Stomach (tissue), 9 donors: ENCODE measurements around the gene SAMD15. TPM values are rescaled to one million over a fixed set of nuclear protein-coding genes. Genes with fewer than 3 reads are reported as not detected.

ENCODE experiments used
- DNase-seq, 2 donors: peaks; one replicate each; pipeline versions ENCODE4 v3.0.0 to v3.0.0-alpha.2; 2013 to 2019
- H3K27ac ChIP-seq, 5 donors: fragments of 200-600 bp in 4 of 5; sonication (generic) in 4 of 5; one replicate each; pipeline ENCODE4 v1.5.1; 2013 to 2019; ENCODE audit warnings: mild to moderate bottlenecking in 1 of 5, moderate library complexity in 1 of 5
- H3K27me3 ChIP-seq, 3 donors: fragments of 200-600 bp; sonication (generic); one replicate each; pipeline ENCODE4 v1.5.1; 2017 to 2019; ENCODE audit warnings: mixed run types in 1 of 3
- H3K36me3 ChIP-seq, 4 donors: fragments of 200-600 bp; sonication (generic); 1 replicate in 3 of 4; 2 replicates in 1 of 4; pipeline ENCODE4 v1.5.1; 2016 to 2019
- H3K4me1 ChIP-seq, 4 donors: fragments of 200-600 bp; sonication (generic); one replicate each; pipeline ENCODE4 v1.5.1; 2016 to 2019
- H3K4me3 ChIP-seq, 4 donors: fragments of 200-600 bp; sonication (generic) in 3 of 4; one replicate each; pipeline ENCODE4 v1.5.1; 2016 to 2019; ENCODE audit warnings: mild to moderate bottlenecking in 1 of 4
- H3K9me3 ChIP-seq, 4 donors: fragments of 200-600 bp; sonication (generic); one replicate each; pipeline ENCODE4 v1.5.1; 2016 to 2019
- EP300 ChIP-seq: sonication (generic); formaldehyde crosslinking; IDR thresholded peaks from one replicate; pipeline ENCODE4 v1.6.1; 2017; ENCODE audit warnings: antibody characterized with exemption
- POLR2A ChIP-seq, 4 donors: fragments of 450-650 bp; IDR thresholded peaks; one replicate each; pipeline ENCODE4 v1.6.1; 2016; ENCODE audit warnings: antibody characterized with exemption in 4 of 4, control low read depth in 2 of 4, mild to moderate bottlenecking in 1 of 4, moderate library complexity in 1 of 4
- POLR2AphosphoS5 ChIP-seq, 3 donors: sonication (generic); formaldehyde crosslinking; IDR thresholded peaks; one replicate each; pipeline ENCODE4 v1.6.1; 2016; ENCODE audit warnings: antibody characterized with exemption in 3 of 3
- WGBS, 5 donors: extraction: QIAGEN DNeasy Blood & Tissue Kit in 3 of 5; methylation state at CpG; one replicate each; pipeline versions ENCODE4 v1.1.5 to v1.1.7; 2013 to 2018; 5-methylcytosine and 5-hydroxymethylcytosine counted together
- intact Hi-C: fragments of 100-400 bp; cut with DNase I; formaldehyde crosslinking; loops from one replicate; pipeline ENCODE4 v1.15.1; 2023; ENCODE audit warnings: low total_unique reads
- polyA plus RNA-seq, 3 donors: library from polyadenylated mRNA; stranded (reverse); fragments of 200-250 nt; gene quantifications; one replicate each; pipeline ENCODE4 v1.2.3, GENCODE V29; 2013
- total RNA-seq, 5 donors: library from RNA; depleted of rRNA; stranded (reverse); fragments of >200 nt; gene quantifications; one replicate each; pipeline versions ENCODE4 v1.1.0 to v1.2.3, GENCODE V29; 2014 to 2016
- TF ChIP-seq, protein P1 (sequence below), 7 experiments: fragments of 450-650 bp in 4 of 7; fragments of 200-600 bp in 3 of 7; sonication (generic) in 3 of 7; IDR thresholded peaks; one replicate each; pipeline ENCODE4 v1.5.1; 2016 to 2019; ENCODE audit warnings: antibody characterized with exemption in 7 of 7, control low read depth in 2 of 7, mild to moderate bottlenecking in 1 of 7
- donor health status: healthy with polysubstance abuse.
- donor health status: Bipolar disorder and iron deficiency.
- donor health status: healthy.

SAMD15 gene
- total and polyA plus RNA-seq, 8 donors: under 0.01 to 1.4 (median 0.52) TPM; not detected in 2

DNA sequence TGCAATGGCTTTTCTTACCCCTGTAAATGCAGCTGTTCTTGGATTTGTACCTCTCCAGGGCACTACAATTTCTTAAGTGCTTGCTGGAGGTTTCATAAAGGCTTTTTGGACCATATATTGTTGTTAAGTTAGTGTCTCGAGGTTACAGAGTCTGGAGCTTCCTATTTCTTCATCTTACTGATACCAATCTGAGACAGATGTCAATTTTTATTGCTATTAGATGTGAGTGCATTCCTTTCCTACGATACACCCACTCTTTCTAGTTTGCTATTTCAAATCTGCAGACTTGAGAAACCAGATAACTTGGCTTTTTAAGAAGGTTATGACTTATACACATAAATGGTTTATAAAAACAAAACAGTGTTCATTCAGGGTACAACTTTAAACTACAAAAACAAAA, 44.0 kb downstream of the SAMD15 start:
- WGBS, 5 donors: 44 to 95% (median 62%) methylated on average over 2 of the region's 2 CpGs
- TF ChIP-seq, protein P1, sequence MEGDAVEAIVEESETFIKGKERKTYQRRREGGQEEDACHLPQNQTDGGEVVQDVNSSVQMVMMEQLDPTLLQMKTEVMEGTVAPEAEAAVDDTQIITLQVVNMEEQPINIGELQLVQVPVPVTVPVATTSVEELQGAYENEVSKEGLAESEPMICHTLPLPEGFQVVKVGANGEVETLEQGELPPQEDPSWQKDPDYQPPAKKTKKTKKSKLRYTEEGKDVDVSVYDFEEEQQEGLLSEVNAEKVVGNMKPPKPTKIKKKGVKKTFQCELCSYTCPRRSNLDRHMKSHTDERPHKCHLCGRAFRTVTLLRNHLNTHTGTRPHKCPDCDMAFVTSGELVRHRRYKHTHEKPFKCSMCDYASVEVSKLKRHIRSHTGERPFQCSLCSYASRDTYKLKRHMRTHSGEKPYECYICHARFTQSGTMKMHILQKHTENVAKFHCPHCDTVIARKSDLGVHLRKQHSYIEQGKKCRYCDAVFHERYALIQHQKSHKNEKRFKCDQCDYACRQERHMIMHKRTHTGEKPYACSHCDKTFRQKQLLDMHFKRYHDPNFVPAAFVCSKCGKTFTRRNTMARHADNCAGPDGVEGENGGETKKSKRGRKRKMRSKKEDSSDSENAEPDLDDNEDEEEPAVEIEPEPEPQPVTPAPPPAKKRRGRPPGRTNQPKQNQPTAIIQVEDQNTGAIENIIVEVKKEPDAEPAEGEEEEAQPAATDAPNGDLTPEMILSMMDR (IDR thresholded peaks at IDR 0.05): no peak
- TF ChIP-seq POLR2A (IDR thresholded peaks at IDR 0.05): no peak
- H3K36me3 ChIP-seq: peaks cover 26 to 56% (median 53%) of the 10 kb centered on the region in 4 donors
- no peak for DNase-seq
- H3K4me3 ChIP-seq: no peak overlapping the region
- H3K9me3 ChIP-seq: peaks cover 9 to 24% (median 18%) of the 10 kb centered on the region in 4 donors
- intact Hi-C loops: no loop called here
- no peak overlapping the region for H3K27ac ChIP-seq
- H3K27me3 ChIP-seq: no peaks in the 10 kb centered on the region
- no peaks in the 10 kb centered on the region for H3K4me1 ChIP-seq

DNA sequence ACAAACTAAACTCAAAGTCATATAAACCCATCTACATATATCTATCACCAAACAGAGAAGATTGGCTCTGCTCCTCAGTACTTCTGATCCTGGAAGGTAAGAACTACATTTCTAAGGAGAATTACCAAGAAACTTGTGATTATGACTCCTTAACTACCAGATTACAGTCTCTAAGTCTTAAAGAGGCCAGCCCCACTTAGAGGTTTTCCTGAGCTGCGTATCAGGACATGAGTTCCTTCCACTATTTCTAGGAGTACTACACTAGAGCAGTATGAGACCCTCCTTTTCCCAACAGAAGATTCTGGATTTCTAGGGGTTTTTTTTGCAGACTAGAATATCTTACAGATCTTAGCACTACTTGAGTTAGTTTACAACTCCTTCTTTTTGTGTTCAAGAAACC, 46.2 kb downstream of the SAMD15 start, which contains the start of gene NOXRED1:
Gene NOXRED1 (minus strand): TSS at position 101 of the 400 bp plus-strand sequence. CDS start 634 bp downstream, outside the sequence.
- Histone ChIP-seq H3K36me3 (peaks cover 49 to 78% (median 76%) of the 10 kb centered on the region in 4 donors), H3K27ac (no peak within 1 kb of the TSS), H3K4me1 (no peaks in the 10 kb centered on the region), H3K9me3 (peaks cover 9 to 23% (median 16%) of the 10 kb centered on the region in 4 donors), H3K4me3 (no peak within 1 kb of the TSS), H3K27me3 (no peaks in the 10 kb centered on the region)
- TF ChIP-seq POLR2AphosphoS5 (IDR thresholded peaks at IDR 0.05) (no peak), EP300 (no peak), POLR2A (IDR thresholded peaks at IDR 0.05) (no peak)
- TF ChIP-seq, protein P1 (IDR thresholded peaks at IDR 0.05): no peak
- DNase-seq: no peak
- 94 to 100% (median 96%) methylated on average over 1 of the region's 1 CpG for WGBS, 5 donors
- intact Hi-C loops: no loop called here

DNA sequence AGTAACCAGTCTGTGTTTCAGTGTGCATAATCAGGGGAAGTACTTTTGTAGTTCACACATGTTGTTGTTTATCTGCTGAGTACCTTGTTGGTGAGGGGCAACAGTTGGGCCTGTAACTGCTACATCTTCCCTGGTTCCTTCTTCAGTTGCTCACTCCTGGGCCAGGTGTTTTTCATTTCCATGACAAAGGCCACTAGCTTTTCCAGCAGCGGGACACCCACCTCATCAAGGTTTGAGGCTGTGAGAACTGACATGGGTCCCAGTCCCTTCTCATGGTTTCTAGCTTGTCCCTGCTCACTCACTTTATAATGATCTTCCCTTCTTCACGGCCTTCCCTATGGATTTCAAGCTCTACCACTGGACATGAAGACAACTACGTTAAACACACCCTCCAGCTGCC, 47.7 kb downstream of the SAMD15 start:
- Histone ChIP-seq H3K9me3 (peaks cover 0 to 10% (median 4%) of the 10 kb centered on the region in 4 donors), H3K4me1 (no peaks in the 10 kb centered on the region), H3K36me3 (peaks cover 61 to 93% (median 90%) of the 10 kb centered on the region in 4 donors), H3K27ac (no peak overlapping the region), H3K4me3 (no peak overlapping the region), H3K27me3 (no peaks in the 10 kb centered on the region)
- DNase-seq: no peak
- TF ChIP-seq POLR2A (IDR thresholded peaks at IDR 0.05): no peak
- TF ChIP-seq EP300: no peak
- TF ChIP-seq POLR2AphosphoS5 (IDR thresholded peaks at IDR 0.05): no peak
- TF ChIP-seq, protein P1 (IDR thresholded peaks at IDR 0.05): no peak
- intact Hi-C loops: no loop called here
- WGBS, 5 donors: 90 to 95% (median 94%) methylated on average over 3 of the region's 3 CpGs

DNA sequence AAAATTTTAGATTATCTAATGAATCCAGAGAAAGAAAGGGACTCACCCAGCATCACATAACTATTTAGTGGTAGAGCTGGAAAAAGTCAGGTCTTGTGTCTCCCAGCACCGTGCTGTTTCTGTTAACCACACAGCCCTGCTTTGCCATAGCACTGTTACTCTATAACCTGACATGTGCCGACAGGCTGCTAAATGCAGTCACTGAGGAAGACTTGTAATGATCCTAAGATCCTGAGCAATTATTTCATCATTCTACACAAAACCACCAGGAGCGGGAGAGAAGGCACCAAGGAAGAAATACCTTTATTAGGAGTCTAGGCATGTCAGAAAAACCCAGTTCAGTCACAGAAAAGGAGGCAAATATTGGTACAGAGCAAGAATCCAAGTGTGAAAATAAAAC, 49.2 kb downstream of the SAMD15 start:
- H3K27ac ChIP-seq: no peak overlapping the region
- no peak for DNase-seq
- H3K36me3 ChIP-seq: peaks cover 61 to 100% (median 99%) of the 10 kb centered on the region in 4 donors
- no peak overlapping the region for H3K4me3 ChIP-seq
- intact Hi-C loops: no loop called here
- H3K4me1 ChIP-seq: no peaks in the 10 kb centered on the region
- TF ChIP-seq EP300 (no peak), POLR2AphosphoS5 (IDR thresholded peaks at IDR 0.05) (no peak), POLR2A (IDR thresholded peaks at IDR 0.05) (no peak)
- TF ChIP-seq, protein P1 (IDR thresholded peaks at IDR 0.05): no peak
- no peaks in the 10 kb centered on the region for H3K9me3 ChIP-seq
- no peaks in the 10 kb centered on the region for H3K27me3 ChIP-seq
- 88 to 98% (median 96%) methylated on average over 3 of the region's 3 CpGs for WGBS, 5 donors
